ENCODE results near the gene MIA.
"Not testable (repeated sequence)": the region's sequence is repeated elsewhere in the genome, so short reads cannot be mapped to it uniquely, and the experiment has no call there.

MIA gene

GRCh38 chr19:40807147-40808020, 32.1 kb downstream of the MIA start:
- H3K27me3 ChIP-seq (ENCODE audit: low read depth, low read length): no peaks in the 10 kb centered on the region
- peak overlapping the region; percentile 3 for H3K27ac ChIP-seq (ENCODE audit: low read length)
- H3K36me3 ChIP-seq (ENCODE audit: control insufficient read depth in 1 of 2, insufficient read depth in 2 of 2, low read length in 2 of 2): peaks cover 11 to 17% of the 10 kb centered on the region in 2 donors
- no peaks in the 10 kb centered on the region for H3K9me3 ChIP-seq (ENCODE audit: control insufficient read depth in 1 of 2, low read length in 2 of 2)
- H3K4me3 ChIP-seq (ENCODE audit: low read depth in 1 of 2, low read length in 2 of 2): no peak overlapping the region
- H3K4me1 ChIP-seq (ENCODE audit: control insufficient read depth in 1 of 2, insufficient read depth in 2 of 2, low read length in 2 of 2): peaks cover 31 to 82% of the 10 kb centered on the region in 2 donors

DNA sequence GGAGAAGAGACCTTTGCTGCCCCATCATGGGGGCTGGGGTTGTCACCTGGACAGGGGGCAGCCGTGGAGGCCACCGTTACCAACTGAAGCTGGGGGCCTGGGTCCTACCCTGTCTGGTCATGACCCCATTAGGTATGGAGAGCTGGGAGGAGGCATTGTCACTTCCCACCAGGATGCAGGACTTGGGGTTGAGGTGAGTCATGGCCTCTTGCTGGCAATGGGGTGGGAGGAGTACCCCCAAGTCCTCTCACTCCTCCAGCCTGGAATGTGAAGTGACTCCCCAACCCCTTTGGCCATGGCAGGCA, 32.7 kb downstream of the MIA start:
- H3K4me3 ChIP-seq (ENCODE audit: low read depth in 1 of 2, low read length in 2 of 2): no peak overlapping the region
- peaks cover 11 to 17% of the 10 kb centered on the region in 2 donors for H3K36me3 ChIP-seq (ENCODE audit: control insufficient read depth in 1 of 2, insufficient read depth in 2 of 2, low read length in 2 of 2)
- H3K27ac ChIP-seq (ENCODE audit: low read length): no peak overlapping the region
- H3K27me3 ChIP-seq (ENCODE audit: low read depth, low read length): no peaks in the 10 kb centered on the region
- H3K9me3 ChIP-seq (ENCODE audit: control insufficient read depth in 1 of 2, low read length in 2 of 2): no peaks in the 10 kb centered on the region
- peaks cover 26 to 81% of the 10 kb centered on the region in 2 donors for H3K4me1 ChIP-seq (ENCODE audit: control insufficient read depth in 1 of 2, insufficient read depth in 2 of 2, low read length in 2 of 2)

GRCh38 chr19:40808497-40808896, 33.2 kb downstream of the MIA start:
- H3K27ac ChIP-seq (ENCODE audit: low read length): no peak overlapping the region
- peaks cover 11 to 17% of the 10 kb centered on the region in 2 donors for H3K36me3 ChIP-seq (ENCODE audit: control insufficient read depth in 1 of 2, insufficient read depth in 2 of 2, low read length in 2 of 2)
- H3K4me1 ChIP-seq (ENCODE audit: control insufficient read depth in 1 of 2, insufficient read depth in 2 of 2, low read length in 2 of 2): peaks cover 21 to 80% of the 10 kb centered on the region in 2 donors

GRCh38 chr19:40809358-40810086, 34.2 kb downstream of the MIA start:
- peaks cover 11 to 17% of the 10 kb centered on the region in 2 donors for H3K36me3 ChIP-seq (ENCODE audit: control insufficient read depth in 1 of 2, insufficient read depth in 2 of 2, low read length in 2 of 2)
- no peak overlapping the region for H3K27ac ChIP-seq (ENCODE audit: low read length)
- peak overlapping the region in 1 of 2 donors; percentile 54 for H3K4me3 ChIP-seq (ENCODE audit: low read depth in 1 of 2, low read length in 2 of 2)
- H3K27me3 ChIP-seq (ENCODE audit: low read depth, low read length): no peaks in the 10 kb centered on the region
- peaks cover 11 to 75% of the 10 kb centered on the region in 2 donors for H3K4me1 ChIP-seq (ENCODE audit: control insufficient read depth in 1 of 2, insufficient read depth in 2 of 2, low read length in 2 of 2)
- no peaks in the 10 kb centered on the region for H3K9me3 ChIP-seq (ENCODE audit: control insufficient read depth in 1 of 2, low read length in 2 of 2)

More at GRCh38 chr19:40808497-40808896, 33.2 kb downstream of the MIA start:
- Histone ChIP-seq H3K9me3 (ENCODE audit: control insufficient read depth in 1 of 2, low read length in 2 of 2) (no peaks in the 10 kb centered on the region), H3K27me3 (ENCODE audit: low read depth, low read length) (no peaks in the 10 kb centered on the region), H3K4me3 (ENCODE audit: low read depth in 1 of 2, low read length in 2 of 2) (no peak overlapping the region)

GRCh38 chr19:40810160-40810559, 34.8 kb downstream of the MIA start:
- H3K27ac ChIP-seq (ENCODE audit: low read length): no peak overlapping the region

GRCh38 chr19:40810649-40811408, 35.5 kb downstream of the MIA start:
- peak overlapping the region in 1 of 2 donors; percentile 54 for H3K4me3 ChIP-seq (ENCODE audit: low read depth in 1 of 2, low read length in 2 of 2)
- H3K9me3 ChIP-seq (ENCODE audit: control insufficient read depth in 1 of 2, low read length in 2 of 2); H3K27ac ChIP-seq (ENCODE audit: low read length); H3K27me3 ChIP-seq (ENCODE audit: low read depth, low read length): not testable (repeated sequence)
- H3K36me3 ChIP-seq (ENCODE audit: control insufficient read depth in 1 of 2, insufficient read depth in 2 of 2, low read length in 2 of 2): peaks cover 11 to 17% of the 10 kb centered on the region in 2 donors
- peaks cover 7 to 62% of the 10 kb centered on the region in 2 donors for H3K4me1 ChIP-seq (ENCODE audit: control insufficient read depth in 1 of 2, insufficient read depth in 2 of 2, low read length in 2 of 2)

More at GRCh38 chr19:40810160-40810559, 34.8 kb downstream of the MIA start:
- no peaks in the 10 kb centered on the region for H3K9me3 ChIP-seq (ENCODE audit: control insufficient read depth in 1 of 2, low read length in 2 of 2)
- H3K27me3 ChIP-seq (ENCODE audit: low read depth, low read length): no peaks in the 10 kb centered on the region
- peak overlapping the region in 1 of 2 donors; percentile 54 for H3K4me3 ChIP-seq (ENCODE audit: low read depth in 1 of 2, low read length in 2 of 2)
- peaks cover 7 to 68% of the 10 kb centered on the region in 2 donors for H3K4me1 ChIP-seq (ENCODE audit: control insufficient read depth in 1 of 2, insufficient read depth in 2 of 2, low read length in 2 of 2)
- H3K36me3 ChIP-seq (ENCODE audit: control insufficient read depth in 1 of 2, insufficient read depth in 2 of 2, low read length in 2 of 2): peaks cover 11 to 17% of the 10 kb centered on the region in 2 donors

- H3K27ac ChIP-seq (ENCODE audit: low read length): no peak overlapping the region
Observed at GRCh38 chr19:40811478-40812341, 36.4 kb downstream of the MIA start.

DNA sequence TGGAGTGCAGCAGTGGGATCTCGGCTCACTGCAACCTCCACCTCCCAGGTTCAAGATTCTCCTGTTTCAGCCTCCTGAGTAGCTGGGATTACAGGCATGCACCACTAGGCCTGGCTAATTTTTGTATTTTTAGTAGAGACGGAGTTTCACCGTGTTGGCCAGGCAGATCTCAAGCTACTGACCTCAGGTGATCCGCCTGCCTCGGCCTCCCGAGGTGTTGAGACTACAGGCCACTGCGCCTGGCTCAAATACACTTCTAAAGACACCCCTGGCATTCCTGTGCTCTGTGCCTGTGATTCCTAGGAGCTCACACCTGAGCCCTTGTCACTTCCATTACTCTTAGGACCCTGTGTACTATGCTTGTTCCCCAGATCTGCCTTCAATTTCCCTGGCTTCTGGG, 37.2 kb downstream of the MIA start:
- Histone ChIP-seq H3K4me1 (ENCODE audit: control insufficient read depth in 1 of 2, insufficient read depth in 2 of 2, low read length in 2 of 2) (peaks cover 0 to 50% of the 10 kb centered on the region in 2 donors), H3K36me3 (ENCODE audit: control insufficient read depth in 1 of 2, insufficient read depth in 2 of 2, low read length in 2 of 2) (peaks cover 11 to 12% of the 10 kb centered on the region in 2 donors)
- H3K27me3 ChIP-seq (ENCODE audit: low read depth, low read length); H3K27ac ChIP-seq (ENCODE audit: low read length); H3K4me3 ChIP-seq (ENCODE audit: low read depth in 1 of 2, low read length in 2 of 2); H3K9me3 ChIP-seq (ENCODE audit: control insufficient read depth in 1 of 2, low read length in 2 of 2): not testable (repeated sequence)

More at GRCh38 chr19:40811478-40812341, 36.4 kb downstream of the MIA start:
- H3K9me3 ChIP-seq (ENCODE audit: control insufficient read depth in 1 of 2, low read length in 2 of 2): no peaks in the 10 kb centered on the region
- H3K27me3 ChIP-seq (ENCODE audit: low read depth, low read length): no peaks in the 10 kb centered on the region
- peak overlapping the region in 1 of 2 donors; percentile 54 for H3K4me3 ChIP-seq (ENCODE audit: low read depth in 1 of 2, low read length in 2 of 2)
- peaks cover 11 to 17% of the 10 kb centered on the region in 2 donors for H3K36me3 ChIP-seq (ENCODE audit: control insufficient read depth in 1 of 2, insufficient read depth in 2 of 2, low read length in 2 of 2)
- H3K4me1 ChIP-seq (ENCODE audit: control insufficient read depth in 1 of 2, insufficient read depth in 2 of 2, low read length in 2 of 2): peaks cover 0 to 53% of the 10 kb centered on the region in 2 donors

- H3K36me3 ChIP-seq (ENCODE audit: control insufficient read depth in 1 of 2, insufficient read depth in 2 of 2, low read length in 2 of 2): peaks cover 6 to 7% of the 10 kb centered on the region in 2 donors
- peaks cover 0 to 47% of the 10 kb centered on the region in 2 donors for H3K4me1 ChIP-seq (ENCODE audit: control insufficient read depth in 1 of 2, insufficient read depth in 2 of 2, low read length in 2 of 2)
- no peaks in the 10 kb centered on the region for H3K9me3 ChIP-seq (ENCODE audit: control insufficient read depth in 1 of 2, low read length in 2 of 2)
- no peaks in the 10 kb centered on the region for H3K27me3 ChIP-seq (ENCODE audit: low read depth, low read length)
- no peak overlapping the region for H3K27ac ChIP-seq (ENCODE audit: low read length)
- no peak overlapping the region for H3K4me3 ChIP-seq (ENCODE audit: low read depth in 1 of 2, low read length in 2 of 2)
Observed at GRCh38 chr19:40813182-40813581, 37.9 kb downstream of the MIA start.

- no peaks in the 10 kb centered on the region for H3K27me3 ChIP-seq (ENCODE audit: low read depth, low read length)
- H3K9me3 ChIP-seq (ENCODE audit: control insufficient read depth in 1 of 2, low read length in 2 of 2): no peaks in the 10 kb centered on the region
- peaks cover 0 to 46% of the 10 kb centered on the region in 2 donors for H3K4me1 ChIP-seq (ENCODE audit: control insufficient read depth in 1 of 2, insufficient read depth in 2 of 2, low read length in 2 of 2)
Observed at GRCh38 chr19:40815223-40815622, 39.9 kb downstream of the MIA start.

More at GRCh38 chr19:40815223-40815622, 39.9 kb downstream of the MIA start:
- H3K27ac ChIP-seq (ENCODE audit: low read length): no peak overlapping the region
- H3K36me3 ChIP-seq (ENCODE audit: control insufficient read depth in 1 of 2, insufficient read depth in 2 of 2, low read length in 2 of 2): no peaks in the 10 kb centered on the region
- H3K4me3 ChIP-seq (ENCODE audit: low read depth in 1 of 2, low read length in 2 of 2): no peak overlapping the region

Measured in muscle layer of duodenum (tissue), 2 donors.